HuH-7 (cell line): Measurements from ENCODE around the gene APLF.
"Not testable (repeated sequence)": the region's sequence is repeated elsewhere in the genome, so short reads cannot be mapped to it uniquely, and the experiment has no call there.

Experiments
- DNase-seq: peaks from one replicate; pipeline ENCODE4 v3.0.0; 2011; ENCODE audit warnings: low spot score

APLF gene

GRCh38 chr2:68476454-68476853 is 9.1 kb downstream of the APLF start:
- DNase-seq: no peak

DNA sequence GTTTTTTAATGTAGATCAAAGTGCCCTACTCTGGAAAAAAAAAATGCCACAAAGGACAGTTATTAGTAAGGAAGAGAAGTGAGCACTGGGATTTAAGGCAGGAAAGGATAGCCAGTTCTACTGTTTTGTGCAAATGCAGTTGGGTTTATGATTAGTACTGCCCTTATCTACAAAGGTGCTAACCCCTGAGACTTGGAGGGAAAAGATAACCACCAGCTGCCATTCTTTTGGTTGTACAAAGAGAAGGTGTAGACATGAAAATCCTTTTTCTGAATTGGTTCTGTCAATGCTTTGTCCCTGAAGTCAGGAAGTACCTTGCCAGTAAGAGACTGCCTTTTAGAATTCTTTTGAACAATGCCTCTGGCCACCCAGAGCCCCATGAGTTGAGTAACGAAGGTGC is 11.3 kb downstream of the APLF start:
- DNase-seq: no peak

DNA sequence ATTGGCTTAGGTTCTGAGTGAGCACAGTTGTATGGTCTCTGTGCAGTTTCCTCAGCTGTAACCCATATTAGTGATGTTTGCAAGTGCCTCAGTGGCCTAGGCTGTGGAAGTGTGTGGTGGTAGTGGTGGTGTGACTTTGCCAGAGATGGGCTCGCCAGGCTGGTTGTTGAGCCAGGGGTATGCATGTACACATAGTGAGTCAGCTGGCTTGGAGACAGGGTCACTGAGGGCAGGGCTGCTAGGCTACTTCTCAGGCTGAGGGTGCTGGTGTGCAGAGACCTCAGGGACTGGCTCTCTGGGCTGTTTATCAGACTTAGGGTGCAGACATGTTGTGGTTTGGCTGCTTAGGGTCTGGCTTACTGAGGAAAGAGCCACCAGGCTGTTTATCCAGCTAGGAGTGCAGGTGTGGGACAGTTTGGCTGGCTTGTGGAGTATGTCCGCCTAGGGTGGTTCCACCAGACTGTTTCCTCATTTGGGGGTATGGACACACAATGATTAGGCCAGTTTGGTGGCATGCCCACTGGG is 15.0 kb downstream of the APLF start:
- DNase-seq: no peak

DNA sequence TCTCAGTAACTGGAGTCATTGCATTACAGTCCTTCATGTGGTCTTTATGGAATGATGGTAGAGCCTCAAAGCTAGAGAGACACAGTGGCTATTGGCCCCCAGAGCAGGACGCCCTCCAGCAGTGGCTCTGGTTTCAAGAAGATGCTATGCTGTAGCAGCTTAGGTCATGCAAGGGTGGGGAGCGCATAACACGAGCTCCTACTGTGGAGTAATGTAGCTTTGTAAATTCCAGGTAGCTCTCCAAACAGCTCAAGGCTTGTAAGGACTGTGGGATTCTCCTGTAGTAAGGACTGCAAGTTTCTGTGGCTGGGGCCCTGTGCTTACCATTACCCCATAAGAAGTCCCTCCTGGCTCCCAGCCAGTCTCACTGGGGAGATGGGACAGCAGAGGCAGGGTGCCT is 15.6 kb downstream of the APLF start:
- DNase-seq: no peak

DNA sequence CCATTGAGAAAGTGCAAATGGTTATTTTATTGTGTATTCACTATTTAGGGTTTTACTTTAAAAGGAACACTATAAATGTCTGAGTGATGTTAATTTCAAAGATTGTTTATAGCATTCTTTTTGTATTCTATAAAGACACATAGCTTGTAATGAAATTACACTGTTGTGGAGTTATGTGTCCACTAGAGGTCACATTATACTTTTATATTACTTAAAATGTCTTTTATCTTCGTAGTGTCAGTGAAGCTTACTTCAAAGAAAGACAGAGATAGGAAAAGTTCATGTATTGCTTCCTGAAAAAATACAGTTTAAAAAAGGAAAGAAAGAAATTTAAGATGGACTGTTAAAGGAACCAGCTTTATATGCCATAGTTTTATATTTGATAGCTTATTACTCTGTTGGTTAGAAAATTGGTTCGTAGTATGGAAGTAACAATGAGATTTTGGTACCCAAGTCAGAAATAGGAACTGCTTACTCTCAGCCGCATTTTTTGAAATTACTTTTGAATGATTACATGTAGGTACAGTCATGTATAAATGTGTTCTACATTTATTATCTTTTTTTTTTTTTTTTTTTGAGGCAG is 20.5 kb downstream of the APLF start:
- no peak for DNase-seq

DNA sequence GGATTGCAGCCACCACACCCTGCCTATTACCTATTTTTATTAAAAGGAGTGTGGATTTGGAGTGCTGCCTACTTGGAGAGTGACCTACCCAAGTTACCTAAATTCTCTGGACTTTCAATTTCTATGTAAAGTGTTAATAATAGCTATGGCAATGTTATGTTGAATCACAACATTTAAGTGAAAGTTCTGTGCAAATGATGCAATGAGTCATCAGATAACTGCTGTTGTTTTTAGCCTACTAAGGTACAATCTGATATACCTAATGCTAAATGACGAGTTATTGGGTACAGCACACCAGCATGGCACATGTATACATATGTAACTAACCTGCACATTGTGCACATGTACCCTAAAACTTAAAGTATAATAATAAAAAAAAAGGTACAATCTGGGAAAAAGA is 21.2 kb downstream of the APLF start:
- DNase-seq: not testable (repeated sequence)

DNA sequence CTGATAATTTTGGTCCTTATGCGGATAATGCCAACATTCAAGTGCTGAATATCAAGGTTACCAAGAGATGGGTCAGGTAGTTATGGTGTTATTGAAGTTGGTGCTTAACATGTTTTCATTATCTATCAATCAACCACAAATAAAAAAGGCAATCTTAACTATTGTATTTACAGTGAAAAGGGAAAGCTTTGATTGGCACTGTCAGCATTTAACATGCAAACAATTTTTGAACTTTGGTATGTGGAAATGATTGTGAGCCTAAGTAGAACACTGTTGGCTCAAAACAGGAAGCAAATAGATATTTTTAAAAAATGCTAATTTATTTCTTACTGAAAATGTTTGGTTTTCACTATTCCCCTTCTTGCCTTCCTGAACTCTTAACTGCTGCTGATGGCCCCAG is 21.9 kb downstream of the APLF start:
- no peak for DNase-seq

- DNase-seq: no peak
Observed at GRCh38 chr2:68491582-68491981, 24.2 kb downstream of the APLF start.

GRCh38 chr2:68499133-68499532 is 31.7 kb downstream of the APLF start:
- no peak for DNase-seq

DNA sequence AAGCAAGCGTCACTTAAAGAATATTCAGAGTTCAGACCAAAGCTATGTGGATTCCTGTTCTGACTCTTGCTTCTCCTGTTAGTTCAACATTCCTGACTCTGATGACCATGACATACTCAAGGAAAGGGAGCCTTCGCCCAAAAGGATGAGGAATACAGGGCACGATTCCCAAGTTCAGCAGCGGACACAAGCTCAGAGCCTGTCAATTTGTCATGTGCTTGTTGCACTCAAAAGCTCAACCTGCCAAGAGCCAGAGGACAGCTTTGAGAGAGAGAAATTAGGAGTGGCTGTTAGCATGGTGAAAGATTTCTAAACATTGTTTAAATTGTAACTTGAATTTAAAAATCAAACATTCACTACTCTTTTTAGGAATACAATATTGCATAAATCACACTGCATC is 33.3 kb downstream of the APLF start:
- no peak for DNase-seq

DNA sequence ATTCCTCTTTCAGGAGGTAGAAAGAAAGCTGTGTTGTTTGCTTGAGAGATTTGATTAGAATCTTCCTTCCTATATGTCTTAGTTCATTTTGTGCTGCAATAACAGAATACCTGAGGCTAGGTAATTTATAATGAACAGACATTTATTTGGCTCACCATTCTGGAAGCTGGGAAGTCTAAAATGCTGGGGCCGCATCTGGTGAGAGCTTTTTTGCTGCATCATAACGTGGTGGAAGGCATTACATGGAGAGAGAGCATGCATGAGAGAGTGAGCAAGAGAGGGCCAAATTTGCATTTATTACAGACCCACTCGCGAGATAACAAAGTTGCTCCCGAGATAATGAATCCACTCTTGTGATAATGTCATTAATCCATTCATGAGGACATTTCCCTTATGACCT is 34.4 kb downstream of the APLF start:
- DNase-seq: no peak

- no peak for DNase-seq
Observed at GRCh38 chr2:68505603-68506159, 38.3 kb downstream of the APLF start.

- DNase-seq: no peak
Observed at GRCh38 chr2:68506170-68506569, 38.8 kb downstream of the APLF start.

- DNase-seq: no peak
Observed at GRCh38 chr2:68512326-68512725, 44.9 kb downstream of the APLF start.

DNA sequence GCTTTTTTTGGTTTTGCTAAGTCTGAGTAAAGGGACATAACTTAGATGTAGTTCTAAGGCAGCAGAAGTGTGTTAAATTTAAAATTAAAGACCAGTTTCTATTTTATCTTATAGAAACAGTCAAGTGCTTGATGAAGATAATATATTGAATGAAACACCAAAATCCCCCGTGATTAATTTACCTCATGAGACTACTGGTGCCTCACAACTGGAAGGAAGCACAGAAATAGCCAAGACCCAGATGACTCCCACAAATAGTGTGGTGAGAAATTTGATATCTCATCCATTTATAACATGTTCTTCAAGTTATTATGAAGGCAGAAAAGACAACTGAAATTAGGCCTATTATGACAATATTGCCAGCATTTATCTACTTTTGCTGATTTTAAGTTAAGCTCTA is 45.6 kb downstream of the APLF start:
- DNase-seq: no peak

DNA sequence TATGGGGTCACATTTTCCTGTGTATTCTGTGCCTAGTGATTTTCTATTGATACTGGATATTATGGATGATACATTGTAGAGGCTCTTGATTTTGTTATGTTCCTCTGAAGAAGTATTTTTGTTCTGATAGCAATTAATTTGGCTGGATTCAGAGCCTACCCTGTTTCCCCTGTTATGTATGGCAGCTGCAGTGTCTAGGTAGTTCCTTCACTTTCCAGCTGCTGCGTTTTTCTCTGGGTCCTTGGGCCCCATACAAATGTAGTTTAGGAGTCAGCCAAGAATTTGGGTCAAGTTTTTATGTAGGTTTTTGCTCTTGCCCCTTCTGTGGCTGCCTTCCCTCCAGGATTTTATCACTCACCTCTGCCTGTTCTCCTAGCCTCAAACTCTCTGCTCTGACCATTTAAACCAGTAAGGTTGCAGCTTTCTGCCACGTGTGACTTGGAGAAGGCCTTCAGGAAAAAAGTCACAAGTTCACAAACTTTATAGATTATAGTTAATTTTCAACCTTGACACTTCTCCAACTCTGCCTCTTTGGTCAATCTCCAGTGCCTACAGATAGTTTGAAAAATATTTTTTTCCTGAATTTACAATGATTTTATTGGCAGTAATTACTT is 47.0 kb downstream of the APLF start:
- DNase-seq: no peak

DNA sequence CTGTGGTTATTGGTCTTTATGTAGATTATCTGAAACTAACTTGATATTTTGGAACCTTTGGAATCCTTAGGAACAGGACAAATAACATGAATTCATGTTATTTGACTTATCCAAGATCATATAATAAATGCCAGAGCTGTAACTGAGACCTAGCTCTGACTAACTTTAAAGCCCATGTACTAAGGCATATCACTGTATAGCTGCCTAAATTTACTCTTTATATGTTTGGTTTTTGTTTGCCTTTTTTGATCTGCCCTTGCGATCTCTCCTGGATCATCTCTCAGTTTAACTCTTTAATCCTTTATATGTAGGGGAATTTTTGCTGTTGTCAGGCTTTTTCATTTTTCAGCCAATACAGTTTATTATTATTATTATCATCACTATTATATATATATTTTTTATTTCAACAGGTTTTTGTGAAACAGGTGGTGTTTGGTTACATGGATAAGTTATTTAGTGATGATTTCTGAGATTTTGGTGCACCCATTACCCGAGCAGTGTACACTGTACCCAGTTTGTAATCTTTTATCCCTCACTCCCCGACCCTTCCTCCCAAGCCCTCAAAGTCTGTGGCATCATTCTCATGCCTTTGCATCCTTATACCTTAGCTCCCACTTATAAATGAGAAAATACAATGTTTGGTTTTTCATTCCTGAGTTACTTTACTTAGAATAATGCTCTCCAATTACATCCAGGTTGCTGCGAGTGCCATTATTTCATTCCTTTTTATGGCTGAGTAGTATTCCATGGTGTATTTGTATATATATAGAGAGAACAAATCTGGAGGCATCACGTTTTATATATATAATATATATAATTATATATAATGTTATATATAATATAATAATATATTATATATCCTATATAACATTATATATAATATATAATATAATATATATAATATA is 48.9 kb downstream of the APLF start:
- no peak for DNase-seq

DNA sequence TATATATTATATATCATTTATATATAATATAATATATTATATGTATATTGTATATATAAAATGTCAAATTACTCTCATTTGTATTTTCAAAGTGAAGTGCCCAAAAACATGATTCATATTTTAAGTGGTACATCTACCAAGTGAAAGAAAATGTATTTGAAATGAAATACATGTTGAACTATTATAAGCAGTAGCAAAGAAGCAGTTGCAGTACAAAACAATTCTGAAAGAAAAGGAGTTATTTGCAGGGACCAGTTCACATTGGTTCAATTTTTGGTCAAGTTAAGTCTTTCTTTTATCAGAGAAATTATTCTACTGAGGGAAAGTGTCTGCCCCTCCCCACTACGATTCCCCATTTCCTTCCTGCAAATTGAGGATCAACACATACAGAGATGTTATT is 51.9 kb downstream of the APLF start:
- no peak for DNase-seq

- DNase-seq: no peak
Observed at GRCh38 chr2:68521037-68521436, 53.7 kb downstream of the APLF start.

DNA sequence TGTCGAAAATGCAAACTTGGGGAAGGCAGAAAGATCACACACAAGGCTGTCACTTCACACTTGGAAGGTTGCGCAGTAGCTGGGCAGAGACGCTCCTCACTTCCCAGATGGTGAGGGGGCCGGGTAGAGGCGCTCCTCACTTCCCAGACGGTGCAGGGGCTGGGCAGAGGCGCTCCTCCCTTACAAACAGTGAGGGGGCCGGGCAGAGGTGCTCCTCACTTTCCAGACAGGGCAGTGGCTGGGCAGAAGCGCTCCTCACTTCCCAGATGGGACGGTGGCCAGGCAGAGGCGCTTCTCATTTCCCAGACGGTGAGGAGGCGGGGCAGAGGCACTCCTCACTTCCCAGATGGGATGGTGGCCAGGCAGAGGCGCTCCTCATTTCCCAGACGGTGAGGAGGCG is 59.6 kb downstream of the APLF start:
- DNase-seq: not testable (repeated sequence)

DNA sequence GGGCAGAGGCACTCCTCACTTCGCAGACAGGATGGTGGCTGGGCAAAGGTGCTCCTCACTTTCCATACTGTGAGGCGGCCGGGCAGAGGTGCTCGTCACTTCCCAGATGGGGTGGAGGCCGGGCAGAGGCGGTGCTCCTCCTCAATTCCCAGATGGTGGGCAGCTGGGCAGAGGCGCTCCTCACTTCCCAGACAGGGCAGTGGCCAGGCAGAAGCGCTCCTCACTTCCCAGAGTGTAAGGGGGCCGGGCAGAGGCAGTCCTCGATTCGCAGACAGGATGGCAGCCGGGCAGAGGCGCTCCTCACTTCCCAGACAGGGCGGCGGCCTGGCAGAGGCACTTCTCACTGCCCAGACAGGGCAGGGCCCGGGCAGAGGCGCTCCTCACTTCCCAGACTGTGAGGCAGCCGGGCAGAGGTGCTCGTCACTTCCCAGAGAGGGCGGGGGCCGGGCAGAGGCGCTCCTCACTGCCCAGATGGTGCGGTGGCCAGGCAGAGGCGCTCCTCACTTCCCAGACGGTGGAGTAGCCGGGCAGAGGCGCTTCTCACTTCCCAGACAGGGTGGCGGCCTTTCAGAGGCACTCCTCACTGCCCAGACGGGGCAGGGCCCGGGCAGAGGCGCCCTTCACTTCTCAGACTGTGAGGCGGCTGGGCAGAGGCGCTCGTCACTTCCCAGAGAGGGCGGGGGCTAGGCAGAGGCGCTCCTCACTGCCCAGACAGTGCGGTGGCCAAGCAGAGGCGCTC is 60.1 kb downstream of the APLF start:
- not testable (repeated sequence) for DNase-seq

GRCh38 chr2:68529156-68529555 is 61.8 kb downstream of the APLF start:
- not testable (repeated sequence) for DNase-seq
